Activated naive CD8-positive, alpha-beta T cell treated with anti-CD3 and anti-CD28 coated beads, Interleukin-2, amount 50 U/mL, for 24 hours (primary cell): Measurements from ENCODE around the gene AGBL1.

Source experiments
- ATAC-seq: fragments of 150-1000 bp; cut with Tn5 transposase; one replicate; pipeline ENCODE4 v1.10.0; 2021
- DNase-seq: peaks from one replicate; pipeline ENCODE4 v3.0.0; 2021
- H3K27ac Mint-ChIP-seq: one replicate; pipeline ENCODE4 v1.8.0; 2021; ENCODE audit warnings: mild to moderate bottlenecking, mixed read lengths
- H3K27me3 Mint-ChIP-seq: one replicate; pipeline ENCODE4 v1.8.0; 2021; ENCODE audit warnings: mixed read lengths
- H3K36me3 Mint-ChIP-seq: one replicate; pipeline ENCODE4 v1.8.0; 2021; ENCODE audit warnings: low read depth, mixed read lengths
- H3K4me1 Mint-ChIP-seq: one replicate; pipeline ENCODE4 v1.8.0; 2021; ENCODE audit warnings: mixed read lengths
- H3K4me3 Mint-ChIP-seq: one replicate; pipeline ENCODE4 v1.8.0; 2021; ENCODE audit warnings: mild to moderate bottlenecking, moderate library complexity, mixed read lengths
- H3K9me3 Mint-ChIP-seq: one replicate; pipeline ENCODE4 v1.8.0; 2021; ENCODE audit warnings: mixed read lengths

Gene AGBL1

DNA sequence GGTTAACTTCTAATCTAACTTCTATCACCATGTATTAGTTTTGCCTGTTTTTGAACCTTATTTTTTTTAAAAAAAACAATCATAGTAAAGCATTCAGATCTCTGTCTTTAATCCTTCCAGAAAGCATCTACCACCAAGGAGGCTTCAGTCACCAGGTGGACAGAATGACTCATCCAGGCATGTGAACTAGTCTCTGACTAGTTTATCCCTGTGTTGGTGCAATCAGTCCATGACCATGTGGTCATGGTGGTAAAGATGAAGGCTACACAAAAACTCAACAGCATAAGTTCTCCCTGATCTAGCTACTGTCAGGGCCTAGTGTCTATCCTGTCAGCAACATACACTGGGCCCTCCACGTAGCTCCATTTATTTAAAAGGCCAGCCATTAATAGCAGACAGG is 750.6 kb downstream of the AGBL1 start:
- ATAC-seq, result peak; percentile 59
- Mint-ChIP-seq H3K9me3 (peaks cover 4% of the 10 kb centered on the region), H3K4me3 (no peak overlapping the region), H3K4me1 (no peaks in the 10 kb centered on the region), H3K36me3 (no peaks in the 10 kb centered on the region), H3K27me3 (no peaks in the 10 kb centered on the region), H3K27ac (no peak overlapping the region)
- no peak for DNase-seq

- Mint-ChIP-seq H3K27ac (no peak overlapping the region), H3K27me3 (no peaks in the 10 kb centered on the region), H3K4me1 (no peaks in the 10 kb centered on the region), H3K4me3 (no peak overlapping the region), H3K36me3 (no peaks in the 10 kb centered on the region), H3K9me3 (peaks cover 4% of the 10 kb centered on the region)
- ATAC-seq, result no peak
- DNase-seq, result no peak
Observed at GRCh38 chr15:86833595-86833994, 753.9 kb downstream of the AGBL1 start.

DNA sequence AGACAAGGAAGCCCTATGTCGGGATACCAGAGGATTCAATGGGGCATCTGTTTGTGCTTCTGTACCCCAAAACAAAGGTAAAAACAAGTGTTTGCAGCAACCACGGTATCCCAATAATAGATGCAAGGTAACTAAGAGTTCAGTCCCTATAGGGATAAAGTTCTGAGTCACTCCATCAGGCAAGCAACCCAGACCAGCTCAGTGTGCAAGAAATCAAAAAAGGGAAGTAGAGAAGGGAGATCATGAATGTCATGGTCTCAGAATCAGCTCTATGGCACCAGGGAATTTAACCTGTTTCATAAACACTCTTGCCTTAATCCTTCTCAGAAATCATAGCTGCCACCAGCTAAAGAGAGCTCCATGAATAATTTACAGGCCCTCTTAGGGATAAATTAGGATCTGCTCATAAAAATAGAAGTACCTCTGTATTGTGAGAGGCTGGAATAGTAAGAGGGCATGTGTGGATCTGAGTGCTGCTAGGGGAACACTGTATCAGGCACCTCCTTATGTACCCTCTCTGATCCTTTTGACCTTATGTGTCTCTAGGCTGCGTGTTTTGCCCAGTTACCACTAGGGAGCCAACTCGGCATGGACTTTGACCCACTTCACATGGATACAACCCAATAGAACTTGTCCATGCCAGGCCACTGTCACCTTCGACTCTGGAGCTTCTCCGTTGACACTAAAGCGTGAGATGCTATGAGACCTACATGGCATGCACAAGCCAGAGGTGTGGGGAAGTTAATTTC is 754.6 kb downstream of the AGBL1 start:
- Mint-ChIP-seq H3K27me3 (no peaks in the 10 kb centered on the region), H3K4me3 (no peak overlapping the region), H3K4me1 (no peaks in the 10 kb centered on the region), H3K9me3 (peaks cover 4% of the 10 kb centered on the region), H3K27ac (no peak overlapping the region), H3K36me3 (no peaks in the 10 kb centered on the region)
- DNase-seq (no peak), ATAC-seq (no peak)

GRCh38 chr15:86837294-86838061 is 757.8 kb downstream of the AGBL1 start:
- DNase-seq, result no peak
- Mint-ChIP-seq H3K36me3 (no peaks in the 10 kb centered on the region), H3K27me3 (no peaks in the 10 kb centered on the region), H3K4me1 (no peaks in the 10 kb centered on the region), H3K27ac (no peak overlapping the region), H3K4me3 (no peak overlapping the region), H3K9me3 (peaks cover 4% of the 10 kb centered on the region)
- no peak for ATAC-seq

GRCh38 chr15:86839502-86839901 is 759.8 kb downstream of the AGBL1 start:
- H3K4me3 Mint-ChIP-seq, result no peak overlapping the region
- no peak for ATAC-seq
- no peak for DNase-seq
- H3K36me3 Mint-ChIP-seq, result no peaks in the 10 kb centered on the region
- no peaks in the 10 kb centered on the region for H3K27me3 Mint-ChIP-seq
- no peaks in the 10 kb centered on the region for H3K9me3 Mint-ChIP-seq
- H3K4me1 Mint-ChIP-seq, result no peaks in the 10 kb centered on the region
- no peak overlapping the region for H3K27ac Mint-ChIP-seq

- Mint-ChIP-seq H3K27ac (no peak overlapping the region), H3K4me1 (no peaks in the 10 kb centered on the region), H3K27me3 (no peaks in the 10 kb centered on the region), H3K36me3 (no peaks in the 10 kb centered on the region), H3K4me3 (no peak overlapping the region), H3K9me3 (peaks cover 4% of the 10 kb centered on the region)
- no peak for ATAC-seq
- no peak for DNase-seq
Observed at GRCh38 chr15:86840996-86841395, 761.3 kb downstream of the AGBL1 start.

GRCh38 chr15:86842199-86842598 is 762.5 kb downstream of the AGBL1 start:
- Mint-ChIP-seq H3K27ac (no peak overlapping the region), H3K9me3 (peaks cover 12% of the 10 kb centered on the region), H3K36me3 (no peaks in the 10 kb centered on the region), H3K27me3 (peaks cover 5% of the 10 kb centered on the region), H3K4me1 (no peaks in the 10 kb centered on the region), H3K4me3 (no peak overlapping the region)
- no peak for DNase-seq
- no peak for ATAC-seq

GRCh38 chr15:86846036-86846435 is 766.4 kb downstream of the AGBL1 start:
- H3K27ac Mint-ChIP-seq, result no peak overlapping the region
- no peaks in the 10 kb centered on the region for H3K4me1 Mint-ChIP-seq
- ATAC-seq (no peak), DNase-seq (no peak)
- H3K4me3 Mint-ChIP-seq, result no peak overlapping the region
- peaks cover 15% of the 10 kb centered on the region for H3K9me3 Mint-ChIP-seq
- H3K27me3 Mint-ChIP-seq, result peaks cover 5% of the 10 kb centered on the region
- H3K36me3 Mint-ChIP-seq, result no peaks in the 10 kb centered on the region

- DNase-seq (no peak), ATAC-seq (no peak)
- Mint-ChIP-seq H3K27me3 (peaks cover 6% of the 10 kb centered on the region), H3K9me3 (peaks cover 15% of the 10 kb centered on the region), H3K4me3 (no peak overlapping the region), H3K36me3 (no peaks in the 10 kb centered on the region), H3K4me1 (no peaks in the 10 kb centered on the region), H3K27ac (no peak overlapping the region)
Observed at GRCh38 chr15:86849136-86849535, 769.5 kb downstream of the AGBL1 start.

- H3K9me3 Mint-ChIP-seq, result peaks cover 15% of the 10 kb centered on the region
- ATAC-seq, result no peak
- DNase-seq, result no peak
- no peak overlapping the region for H3K27ac Mint-ChIP-seq
- no peak overlapping the region for H3K4me3 Mint-ChIP-seq
- no peaks in the 10 kb centered on the region for H3K36me3 Mint-ChIP-seq
- no peaks in the 10 kb centered on the region for H3K4me1 Mint-ChIP-seq
- peaks cover 6% of the 10 kb centered on the region for H3K27me3 Mint-ChIP-seq
Observed at GRCh38 chr15:86849558-86850285, 770.1 kb downstream of the AGBL1 start.

- peaks cover 11% of the 10 kb centered on the region for H3K9me3 Mint-ChIP-seq
- no peaks in the 10 kb centered on the region for H3K4me1 Mint-ChIP-seq
- no peak overlapping the region for H3K27ac Mint-ChIP-seq
- no peaks in the 10 kb centered on the region for H3K36me3 Mint-ChIP-seq
- H3K4me3 Mint-ChIP-seq, result no peak overlapping the region
- ATAC-seq (no peak), DNase-seq (no peak)
- H3K27me3 Mint-ChIP-seq, result peaks cover 6% of the 10 kb centered on the region
Observed at GRCh38 chr15:86850939-86851338, 771.3 kb downstream of the AGBL1 start.

- Mint-ChIP-seq H3K4me3 (no peak overlapping the region), H3K4me1 (no peaks in the 10 kb centered on the region), H3K27ac (no peak overlapping the region), H3K9me3 (no peaks in the 10 kb centered on the region), H3K36me3 (no peaks in the 10 kb centered on the region), H3K27me3 (peaks cover 2% of the 10 kb centered on the region)
- DNase-seq (no peak), ATAC-seq (no peak)
Observed at GRCh38 chr15:86852741-86853140, 773.1 kb downstream of the AGBL1 start.

DNA sequence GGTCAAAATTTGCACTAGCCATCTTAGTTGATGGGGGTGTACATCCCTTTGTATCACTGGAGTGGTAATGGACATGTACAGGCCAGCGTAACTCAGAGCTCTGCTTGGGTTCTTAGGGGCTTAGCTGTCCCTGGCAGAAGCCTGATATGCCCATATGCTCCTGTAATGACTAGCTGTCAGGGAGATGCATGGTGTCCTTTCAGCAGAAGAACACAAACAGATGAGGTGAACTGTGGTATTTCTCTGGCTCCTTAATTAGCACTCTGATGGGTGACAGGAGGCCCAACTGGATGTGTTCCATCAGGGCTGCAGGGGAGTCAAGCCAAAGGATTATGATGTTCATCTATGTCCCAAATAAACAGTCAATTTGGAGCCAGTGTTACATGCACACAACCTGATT is 774.5 kb downstream of the AGBL1 start:
- H3K27me3 Mint-ChIP-seq, result peaks cover 2% of the 10 kb centered on the region
- no peaks in the 10 kb centered on the region for H3K9me3 Mint-ChIP-seq
- H3K36me3 Mint-ChIP-seq, result no peaks in the 10 kb centered on the region
- H3K4me3 Mint-ChIP-seq, result no peak overlapping the region
- no peak for ATAC-seq
- no peak for DNase-seq
- no peak overlapping the region for H3K27ac Mint-ChIP-seq
- H3K4me1 Mint-ChIP-seq, result no peaks in the 10 kb centered on the region

DNA sequence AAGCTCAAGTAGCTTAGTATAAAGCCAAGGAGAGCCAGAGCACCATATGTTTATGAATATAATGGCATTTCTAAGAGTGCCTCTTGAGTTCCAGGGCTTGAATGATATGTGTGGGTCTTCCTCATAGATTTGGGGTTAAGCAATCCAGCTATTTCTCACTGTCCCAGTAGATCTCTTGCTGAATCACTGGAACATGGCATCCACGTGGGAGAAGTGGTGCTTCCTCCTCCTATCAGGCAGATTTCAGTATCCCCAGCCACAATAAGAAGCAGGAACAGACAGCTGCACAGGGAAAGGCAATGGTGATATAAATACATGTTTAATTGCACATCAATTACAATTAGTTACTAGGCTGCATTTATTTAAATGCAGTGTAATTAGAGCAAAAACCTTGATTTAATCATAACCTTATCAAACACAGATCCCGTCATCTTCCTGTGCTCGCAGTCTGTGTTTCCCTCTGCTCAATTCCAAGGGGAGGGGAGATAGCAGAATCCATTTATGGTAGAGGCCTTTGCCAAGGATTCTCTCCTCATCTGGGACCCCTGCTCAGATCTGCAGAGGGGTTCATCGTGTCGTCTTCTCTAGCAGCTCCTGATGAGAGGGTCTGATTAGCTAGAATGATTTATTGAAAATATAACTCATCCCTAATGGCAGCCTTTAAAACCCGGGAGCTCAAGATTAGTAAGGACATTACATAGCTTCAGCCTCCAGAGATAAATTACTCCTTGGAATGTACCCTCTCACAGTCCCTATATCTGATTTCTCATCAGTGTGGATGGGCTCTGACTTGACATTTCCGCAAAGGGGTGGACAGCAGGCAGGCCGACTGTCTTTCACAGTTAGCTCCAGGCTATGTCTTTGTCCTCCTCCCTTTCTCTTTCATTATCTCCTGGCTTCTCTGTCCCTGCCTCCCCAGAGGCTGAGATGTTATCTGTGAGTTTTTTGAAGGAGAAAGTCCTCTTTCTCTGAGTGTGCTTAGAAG is 775.9 kb downstream of the AGBL1 start:
- Mint-ChIP-seq H3K27ac (no peak overlapping the region), H3K27me3 (peaks cover 2% of the 10 kb centered on the region)
- no peak for ATAC-seq

More for the DNA sequence above, 775.9 kb downstream of the AGBL1 start:
- H3K36me3 Mint-ChIP-seq, result no peaks in the 10 kb centered on the region
- H3K4me1 Mint-ChIP-seq, result no peaks in the 10 kb centered on the region
- no peaks in the 10 kb centered on the region for H3K9me3 Mint-ChIP-seq
- no peak for DNase-seq
- H3K4me3 Mint-ChIP-seq, result no peak overlapping the region
